Calu3 (cell line): ENCODE data around the gene FAM50B. TPM values are rescaled to one million over a fixed set of nuclear protein-coding genes. Genes with fewer than 3 reads are reported as not detected.

ENCODE experiments used
- BruUV-seq: library from RNA; stranded (reverse); fragments of 400-500 nt; replicated peaks from 2 replicates; lab custom pipeline; 2021; lab: Mats Ljungman, UMichigan
- CTCF ChIA-PET: fragments of 300-600 bp; sonication (Branson Sonifier 250); formaldehyde crosslinking; loops from one replicate; lab custom pipeline; 2022; ENCODE audit warnings: antibody characterized with exemption; lab: Charles Lee
- DNase-seq: peaks from one replicate; pipeline ENCODE4 v3.0.0; 2022
- H3K27ac Mint-ChIP-seq: one replicate; pipeline ENCODE4 v1.8.0; 2022; ENCODE audit warnings: mixed read lengths; ENCODE audit not compliant: unreplicated experiment
- H3K27me3 Mint-ChIP-seq: one replicate; pipeline ENCODE4 v1.8.0; 2022; ENCODE audit warnings: mixed read lengths; ENCODE audit not compliant: unreplicated experiment
- H3K36me3 Mint-ChIP-seq: one replicate; pipeline ENCODE4 v1.8.0; 2022; ENCODE audit warnings: mild to moderate bottlenecking, moderate library complexity, mixed read lengths; ENCODE audit not compliant: insufficient read depth, unreplicated experiment
- H3K4me1 Mint-ChIP-seq: one replicate; pipeline ENCODE4 v1.8.0; 2022; ENCODE audit warnings: mild to moderate bottlenecking, low read depth, mixed read lengths; ENCODE audit not compliant: unreplicated experiment
- H3K4me3 Mint-ChIP-seq: one replicate; pipeline ENCODE4 v1.8.0; 2022; ENCODE audit warnings: mild to moderate bottlenecking, low read depth, moderate library complexity, mixed read lengths; ENCODE audit not compliant: unreplicated experiment
- H3K9me3 Mint-ChIP-seq: one replicate; pipeline ENCODE4 v1.8.0; 2022; ENCODE audit warnings: low read depth, mixed read lengths; ENCODE audit not compliant: unreplicated experiment
- intact Hi-C: fragments of 100-400 bp; cut with micrococcal nuclease; formaldehyde crosslinking; loops from one replicate; pipeline ENCODE4 v1.10.0; 2022; ENCODE audit not compliant: unreplicated experiment
- total RNA-seq: library from RNA; stranded (reverse); gene quantifications from 2 replicates; pipeline ENCODE4 v1.2.3, GENCODE V29; 2022
- TF ChIP-seq, protein P1 (sequence below): fragments of 200-600 bp; IDR thresholded peaks from one replicate; pipeline ENCODE4 v1.8.0; 2022; ENCODE audit warnings: antibody characterized with exemption; ENCODE audit not compliant: unreplicated experiment

Gene FAM50B
- total RNA-seq, 1 experiment from 2014 or later: 5.8 TPM

DNA sequence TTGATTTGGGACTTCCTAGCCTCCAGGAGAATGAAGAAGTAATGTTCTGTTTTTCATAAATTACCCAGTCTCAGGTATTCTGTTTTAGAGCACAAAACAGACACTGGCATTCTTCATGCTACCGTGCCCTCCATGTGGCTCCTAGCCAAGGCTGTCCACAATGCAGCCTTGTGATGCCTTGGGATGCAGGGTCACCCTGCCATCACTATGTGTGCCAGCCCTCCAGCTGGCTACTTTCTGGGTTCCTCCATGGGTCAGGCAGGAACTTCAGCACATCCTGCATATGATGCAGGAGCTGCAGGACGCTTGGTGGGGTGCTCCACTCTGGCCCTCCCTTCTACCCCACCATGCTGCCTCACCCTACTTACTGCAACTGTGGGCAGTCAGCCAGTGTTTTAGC lies 38.0 kb upstream of the FAM50B start:
- Mint-ChIP-seq H3K27me3 (no peaks in the 10 kb centered on the region), H3K36me3 (no peaks in the 10 kb centered on the region), H3K4me3 (no peak overlapping the region), H3K27ac (no peak overlapping the region), H3K4me1 (peaks cover 19% of the 10 kb centered on the region), H3K9me3 (no peaks in the 10 kb centered on the region)
- peak; percentile 6 for DNase-seq
- CTCF ChIA-PET: no interaction called here
- intact Hi-C loops: no loop called here
- TF ChIP-seq, protein P1, sequence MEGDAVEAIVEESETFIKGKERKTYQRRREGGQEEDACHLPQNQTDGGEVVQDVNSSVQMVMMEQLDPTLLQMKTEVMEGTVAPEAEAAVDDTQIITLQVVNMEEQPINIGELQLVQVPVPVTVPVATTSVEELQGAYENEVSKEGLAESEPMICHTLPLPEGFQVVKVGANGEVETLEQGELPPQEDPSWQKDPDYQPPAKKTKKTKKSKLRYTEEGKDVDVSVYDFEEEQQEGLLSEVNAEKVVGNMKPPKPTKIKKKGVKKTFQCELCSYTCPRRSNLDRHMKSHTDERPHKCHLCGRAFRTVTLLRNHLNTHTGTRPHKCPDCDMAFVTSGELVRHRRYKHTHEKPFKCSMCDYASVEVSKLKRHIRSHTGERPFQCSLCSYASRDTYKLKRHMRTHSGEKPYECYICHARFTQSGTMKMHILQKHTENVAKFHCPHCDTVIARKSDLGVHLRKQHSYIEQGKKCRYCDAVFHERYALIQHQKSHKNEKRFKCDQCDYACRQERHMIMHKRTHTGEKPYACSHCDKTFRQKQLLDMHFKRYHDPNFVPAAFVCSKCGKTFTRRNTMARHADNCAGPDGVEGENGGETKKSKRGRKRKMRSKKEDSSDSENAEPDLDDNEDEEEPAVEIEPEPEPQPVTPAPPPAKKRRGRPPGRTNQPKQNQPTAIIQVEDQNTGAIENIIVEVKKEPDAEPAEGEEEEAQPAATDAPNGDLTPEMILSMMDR: no peak
- BruUV-seq: no TSS peak

DNA sequence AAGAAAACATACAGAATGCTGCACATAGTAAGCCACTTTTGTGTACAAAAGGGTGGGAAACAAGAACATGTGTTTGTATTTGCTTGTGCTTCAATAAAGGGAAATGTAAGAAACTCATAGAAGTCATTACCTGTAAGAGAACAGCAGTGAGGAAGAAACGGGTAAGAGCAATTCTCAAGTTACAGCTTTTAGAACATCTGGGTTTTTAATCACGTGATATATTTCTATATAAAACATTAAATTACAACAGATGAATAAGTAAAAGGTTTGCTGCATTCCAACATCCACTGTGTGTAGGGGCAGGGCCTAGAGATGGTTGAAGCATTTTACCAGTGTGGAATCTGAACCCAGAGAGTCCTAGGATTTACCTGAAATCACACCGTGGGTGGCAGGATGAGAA lies 36.6 kb upstream of the FAM50B start:
- H3K27ac Mint-ChIP-seq: no peak overlapping the region
- no peaks in the 10 kb centered on the region for H3K9me3 Mint-ChIP-seq
- no peak for DNase-seq
- TF ChIP-seq, protein P1: no peak
- BruUV-seq: no TSS peak
- no peaks in the 10 kb centered on the region for H3K27me3 Mint-ChIP-seq
- CTCF ChIA-PET: no interaction called here
- peaks cover 19% of the 10 kb centered on the region for H3K4me1 Mint-ChIP-seq
- intact Hi-C loops: no loop called here
- no peak overlapping the region for H3K4me3 Mint-ChIP-seq
- no peaks in the 10 kb centered on the region for H3K36me3 Mint-ChIP-seq

DNA sequence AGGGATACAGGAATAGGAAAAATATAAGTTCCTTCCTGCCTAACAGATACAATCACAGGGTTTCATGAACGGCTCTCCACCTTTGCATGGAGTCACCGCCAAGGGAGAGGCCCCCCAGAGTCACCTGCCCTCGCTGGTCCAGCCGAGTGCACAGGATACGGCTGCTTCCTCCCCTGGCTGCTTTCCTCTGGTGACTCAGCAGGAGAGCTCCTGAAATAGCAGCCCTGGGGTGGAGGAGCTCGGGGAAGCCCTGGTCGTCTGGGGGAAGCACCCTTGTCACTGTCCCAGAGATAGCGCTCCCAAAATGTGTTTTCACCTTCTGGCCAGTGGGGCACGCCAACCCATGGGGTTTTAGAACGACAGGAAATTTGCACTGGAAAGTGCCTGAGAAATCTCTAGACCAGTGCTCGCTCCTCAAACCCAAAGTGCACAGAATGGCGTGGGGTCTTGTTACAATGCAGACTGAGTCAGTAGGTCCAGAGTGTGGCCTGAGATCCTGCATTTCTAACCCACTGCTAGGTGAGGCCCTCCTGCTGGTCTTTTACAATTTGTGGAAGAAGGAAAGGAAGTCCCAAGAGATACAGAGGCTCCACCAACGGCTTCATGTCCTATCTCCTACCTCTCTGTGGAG lies 35.9 kb upstream of the FAM50B start:
- Mint-ChIP-seq H3K36me3 (no peaks in the 10 kb centered on the region), H3K4me3 (no peak overlapping the region), H3K27ac (no peak overlapping the region), H3K4me1 (peaks cover 13% of the 10 kb centered on the region), H3K27me3 (no peaks in the 10 kb centered on the region), H3K9me3 (no peaks in the 10 kb centered on the region)
- peak; percentile 39 for DNase-seq
- no TSS peak for BruUV-seq
- TF ChIP-seq, protein P1: no peak
- intact Hi-C loops: no loop called here
- CTCF ChIA-PET: no interaction called here

DNA sequence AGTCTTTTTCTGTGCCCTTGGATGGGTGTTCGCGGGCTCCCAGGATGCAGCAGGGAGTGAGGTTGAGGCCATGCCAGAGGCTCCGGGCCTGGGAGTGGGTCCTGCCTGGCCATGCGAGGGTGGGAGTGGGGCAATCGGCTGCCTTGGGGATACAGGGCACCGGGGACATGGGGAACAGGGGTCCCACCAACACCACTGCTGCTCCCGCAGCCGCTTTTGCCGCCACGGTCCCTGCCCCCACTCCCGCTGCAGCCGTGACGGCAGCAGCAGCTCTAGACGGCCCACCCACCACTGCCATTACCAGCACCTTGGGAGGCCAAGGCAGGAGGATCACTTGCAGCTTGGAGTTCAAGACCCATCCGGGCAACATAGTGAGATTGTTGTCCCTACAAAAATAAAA lies 35.3 kb upstream of the FAM50B start:
- Mint-ChIP-seq H3K9me3 (no peaks in the 10 kb centered on the region), H3K4me3 (no peak overlapping the region), H3K27me3 (no peaks in the 10 kb centered on the region), H3K27ac (no peak overlapping the region), H3K4me1 (peaks cover 6% of the 10 kb centered on the region), H3K36me3 (no peaks in the 10 kb centered on the region)
- intact Hi-C loops: no loop called here
- CTCF ChIA-PET: no interaction called here
- DNase-seq: no peak
- TF ChIP-seq, protein P1: no peak
- no TSS peak for BruUV-seq
